Left ventricle myocardium inferior (tissue), 1 donor: ENCODE results near the gene UNC93A. TPM values are rescaled to one million over a fixed set of nuclear protein-coding genes. Genes with fewer than 3 reads are reported as not detected.
"Not testable (repeated sequence)": the region's sequence is repeated elsewhere in the genome, so short reads cannot be mapped to it uniquely, and the experiment has no call there.

ENCODE experiments used
- DNase-seq: peaks from one replicate; pipeline ENCODE4 v3.0.0-alpha.2; 2020
- H3K27ac ChIP-seq: fragments of 200-600 bp; replicated peaks from 2 replicates; pipeline ENCODE4 v1.8.0; 2021
- H3K27me3 ChIP-seq: fragments of 200-600 bp; 2 replicates; pipeline ENCODE4 v1.8.0; 2021; ENCODE audit warnings: low read depth
- H3K36me3 ChIP-seq: fragments of 200-600 bp; 2 replicates; pipeline ENCODE4 v1.8.0; 2021
- H3K4me1 ChIP-seq: fragments of 200-600 bp; 2 replicates; pipeline ENCODE4 v1.8.0; 2021
- H3K4me3 ChIP-seq: fragments of 200-600 bp; 2 replicates; pipeline ENCODE4 v1.8.0; 2021; ENCODE audit warnings: mild to moderate bottlenecking, moderate library complexity
- H3K9me3 ChIP-seq: fragments of 200-600 bp; replicated peaks from 2 replicates; pipeline ENCODE4 v1.8.0; 2021
- CTCF ChIP-seq: fragments of 200-600 bp; IDR thresholded peaks from 2 replicates; pipeline ENCODE4 v1.8.0; 2021; ENCODE audit warnings: antibody characterized with exemption, mild to moderate bottlenecking, borderline replicate concordance
- intact Hi-C: fragments of 100-400 bp; cut with micrococcal nuclease; formaldehyde crosslinking; loops from one replicate; pipeline ENCODE4 v1.11.0; 2022
- total RNA-seq: library from RNA; stranded (reverse); fragmentation: NEBNext Ultra II Directional; extraction: Animal tissue kit (Norgen Biotek cat#: 25700); gene quantifications from one replicate; pipeline ENCODE4 v1.2.1, GENCODE V29; 2021
- donor health status: DM: no; HTN: yes; CAD: no; lungs with severe emphysema.

UNC93A gene
- total RNA-seq, 1 donor from 2014 or later, result not detected

GRCh38 chr6:167349631-167350274, 58.6 kb downstream of the UNC93A start:
- H3K36me3 ChIP-seq, result no peaks in the 10 kb centered on the region
- no peak overlapping the region for H3K4me3 ChIP-seq
- no peak for TF ChIP-seq CTCF
- no peak for DNase-seq
- intact Hi-C loops, result no loop called here
- peaks cover 22% of the 10 kb centered on the region for H3K4me1 ChIP-seq
- H3K27me3 ChIP-seq, result peaks cover 61% of the 10 kb centered on the region
- peak overlapping the region; percentile 75 for H3K27ac ChIP-seq
- H3K9me3 ChIP-seq, result peaks cover 14% of the 10 kb centered on the region

- H3K27ac ChIP-seq, result peak overlapping the region; percentile 75
- peaks cover 66% of the 10 kb centered on the region for H3K27me3 ChIP-seq
- no peak for TF ChIP-seq CTCF
- no peaks in the 10 kb centered on the region for H3K36me3 ChIP-seq
- peaks cover 22% of the 10 kb centered on the region for H3K4me1 ChIP-seq
- peaks cover 14% of the 10 kb centered on the region for H3K9me3 ChIP-seq
- intact Hi-C loops, result no loop called here
- peak overlapping the region; percentile 64 for H3K4me3 ChIP-seq
- peak; percentile 19 for DNase-seq
Measured at GRCh38 chr6:167350275-167350696, 59.2 kb downstream of the UNC93A start.

GRCh38 chr6:167350731-167351655, 59.9 kb downstream of the UNC93A start:
- peaks cover 71% of the 10 kb centered on the region for H3K27me3 ChIP-seq

GRCh38 chr6:167351656-167352345, 60.7 kb downstream of the UNC93A start:
- H3K9me3 ChIP-seq, result peaks cover 14% of the 10 kb centered on the region
- peaks cover 78% of the 10 kb centered on the region for H3K27me3 ChIP-seq
- H3K27ac ChIP-seq, result no peak overlapping the region
- H3K4me3 ChIP-seq, result peak overlapping the region; percentile 64
- no peak for DNase-seq
- no peak for TF ChIP-seq CTCF
- intact Hi-C loops, result no loop called here
- H3K36me3 ChIP-seq, result no peaks in the 10 kb centered on the region
- H3K4me1 ChIP-seq, result peaks cover 22% of the 10 kb centered on the region

More at GRCh38 chr6:167350731-167351655, 59.9 kb downstream of the UNC93A start:
- Histone ChIP-seq H3K4me3 (peak overlapping the region; percentile 64), H3K27ac (peak overlapping the region; percentile 75), H3K4me1 (peaks cover 22% of the 10 kb centered on the region), H3K9me3 (peaks cover 14% of the 10 kb centered on the region), H3K36me3 (no peaks in the 10 kb centered on the region)
- intact Hi-C loops, result no loop called here
- TF ChIP-seq CTCF, result peak; percentile 77
- DNase-seq, result peak; percentile 67

- Histone ChIP-seq H3K4me1 (no peaks in the 10 kb centered on the region), H3K9me3 (peaks cover 14% of the 10 kb centered on the region), H3K27ac (no peak overlapping the region), H3K4me3 (no peak overlapping the region), H3K27me3 (peaks cover 69% of the 10 kb centered on the region), H3K36me3 (no peaks in the 10 kb centered on the region)
- no peak for TF ChIP-seq CTCF
- intact Hi-C loops, result no loop called here
- no peak for DNase-seq
Measured at GRCh38 chr6:167356874-167357273, 65.8 kb downstream of the UNC93A start.

- H3K27me3 ChIP-seq, result peaks cover 54% of the 10 kb centered on the region
- H3K4me1 ChIP-seq, H3K9me3 ChIP-seq, intact Hi-C loops, DNase-seq, H3K27ac ChIP-seq, H3K4me3 ChIP-seq, H3K36me3 ChIP-seq: not testable (repeated sequence)
Measured at GRCh38 chr6:167358394-167358793, 67.3 kb downstream of the UNC93A start.

- H3K9me3 ChIP-seq, result peaks cover 13% of the 10 kb centered on the region
- H3K4me3 ChIP-seq, intact Hi-C loops, H3K27ac ChIP-seq, DNase-seq, H3K4me1 ChIP-seq, H3K36me3 ChIP-seq: not testable (repeated sequence)
- H3K27me3 ChIP-seq, result peaks cover 29% of the 10 kb centered on the region
Measured at GRCh38 chr6:167361170-167361569, 70.1 kb downstream of the UNC93A start.
